ENCODE measurements around the gene DCP1B.

The DCP1B gene

GRCh38 chr12:1932264-1932777 is 71.9 kb downstream of the DCP1B start:
- H3K9me3 ChIP-seq (ENCODE audit: insufficient read depth, low read depth, low read length) = no peaks in the 10 kb centered on the region
- no peaks in the 10 kb centered on the region for H3K36me3 ChIP-seq (ENCODE audit: insufficient read depth, low read length)
- no peak overlapping the region for H3K27ac ChIP-seq (ENCODE audit: low read depth, low read length)
- WGBS = 91% methylated on average over 16 of the region's 16 CpGs
- no peak overlapping the region for H3K4me3 ChIP-seq (ENCODE audit: low read length)
- H3K4me1 ChIP-seq (ENCODE audit: insufficient read depth, low read length) = no peaks in the 10 kb centered on the region
- H3K9ac ChIP-seq (ENCODE audit: low read depth, low read length) = no peak overlapping the region
- H3K27me3 ChIP-seq (ENCODE audit: insufficient read depth, low read length) = no peaks in the 10 kb centered on the region

- Histone ChIP-seq H3K4me1 (ENCODE audit: insufficient read depth, low read length) (no peaks in the 10 kb centered on the region), H3K27ac (ENCODE audit: low read depth, low read length) (no peak overlapping the region), H3K9ac (ENCODE audit: low read depth, low read length) (no peak overlapping the region), H3K4me3 (ENCODE audit: low read length) (no peak overlapping the region), H3K9me3 (ENCODE audit: insufficient read depth, low read depth, low read length) (no peaks in the 10 kb centered on the region), H3K27me3 (ENCODE audit: insufficient read depth, low read length) (no peaks in the 10 kb centered on the region), H3K36me3 (ENCODE audit: insufficient read depth, low read length) (no peaks in the 10 kb centered on the region)
- WGBS = 93% methylated on average over 9 of the region's 9 CpGs
Observed at GRCh38 chr12:1931642-1932041, 72.6 kb downstream of the DCP1B start.

GRCh38 chr12:1930803-1931597 is 73.3 kb downstream of the DCP1B start:
- 93% methylated on average over 27 of the region's 27 CpGs for WGBS
- H3K9ac ChIP-seq (ENCODE audit: low read depth, low read length) = no peak overlapping the region
- H3K27ac ChIP-seq (ENCODE audit: low read depth, low read length) = no peak overlapping the region
- H3K9me3 ChIP-seq (ENCODE audit: insufficient read depth, low read depth, low read length) = no peaks in the 10 kb centered on the region
- no peak overlapping the region for H3K4me3 ChIP-seq (ENCODE audit: low read length)
- no peaks in the 10 kb centered on the region for H3K36me3 ChIP-seq (ENCODE audit: insufficient read depth, low read length)
- no peaks in the 10 kb centered on the region for H3K27me3 ChIP-seq (ENCODE audit: insufficient read depth, low read length)
- H3K4me1 ChIP-seq (ENCODE audit: insufficient read depth, low read length) = no peaks in the 10 kb centered on the region

GRCh38 chr12:1929985-1930802 is 74.1 kb downstream of the DCP1B start:
- no peaks in the 10 kb centered on the region for H3K4me1 ChIP-seq (ENCODE audit: insufficient read depth, low read length)
- 89% methylated on average over 11 of the region's 11 CpGs for WGBS
- H3K9me3 ChIP-seq (ENCODE audit: insufficient read depth, low read depth, low read length) = no peaks in the 10 kb centered on the region
- H3K27me3 ChIP-seq (ENCODE audit: insufficient read depth, low read length) = no peaks in the 10 kb centered on the region
- no peak overlapping the region for H3K9ac ChIP-seq (ENCODE audit: low read depth, low read length)
- H3K36me3 ChIP-seq (ENCODE audit: insufficient read depth, low read length) = no peaks in the 10 kb centered on the region
- no peak overlapping the region for H3K27ac ChIP-seq (ENCODE audit: low read depth, low read length)
- H3K4me3 ChIP-seq (ENCODE audit: low read length) = no peak overlapping the region

- H3K4me3 ChIP-seq (ENCODE audit: low read length) = no peak overlapping the region
- no peaks in the 10 kb centered on the region for H3K36me3 ChIP-seq (ENCODE audit: insufficient read depth, low read length)
- no peak overlapping the region for H3K27ac ChIP-seq (ENCODE audit: low read depth, low read length)
- no peaks in the 10 kb centered on the region for H3K4me1 ChIP-seq (ENCODE audit: insufficient read depth, low read length)
- H3K9me3 ChIP-seq (ENCODE audit: insufficient read depth, low read depth, low read length) = no peaks in the 10 kb centered on the region
- H3K27me3 ChIP-seq (ENCODE audit: insufficient read depth, low read length) = no peaks in the 10 kb centered on the region
- no peak overlapping the region for H3K9ac ChIP-seq (ENCODE audit: low read depth, low read length)
- WGBS = 88% methylated on average over 11 of the region's 11 CpGs
Observed at GRCh38 chr12:1929241-1929984, 74.8 kb downstream of the DCP1B start.

- Histone ChIP-seq H3K9ac (ENCODE audit: low read depth, low read length) (no peak overlapping the region), H3K27ac (ENCODE audit: low read depth, low read length) (no peak overlapping the region), H3K9me3 (ENCODE audit: insufficient read depth, low read depth, low read length) (no peaks in the 10 kb centered on the region), H3K4me1 (ENCODE audit: insufficient read depth, low read length) (no peaks in the 10 kb centered on the region), H3K27me3 (ENCODE audit: insufficient read depth, low read length) (no peaks in the 10 kb centered on the region), H3K4me3 (ENCODE audit: low read length) (no peak overlapping the region), H3K36me3 (ENCODE audit: insufficient read depth, low read length) (no peaks in the 10 kb centered on the region)
- WGBS = 92% methylated on average over 22 of the region's 22 CpGs
Observed at GRCh38 chr12:1928439-1929121, 75.7 kb downstream of the DCP1B start.

GRCh38 chr12:1927751-1928351 is 76.4 kb downstream of the DCP1B start:
- H3K4me3 ChIP-seq (ENCODE audit: low read length) = no peak overlapping the region
- no peak overlapping the region for H3K9ac ChIP-seq (ENCODE audit: low read depth, low read length)
- no peaks in the 10 kb centered on the region for H3K4me1 ChIP-seq (ENCODE audit: insufficient read depth, low read length)
- H3K27ac ChIP-seq (ENCODE audit: low read depth, low read length) = no peak overlapping the region
- 92% methylated on average over 15 of the region's 15 CpGs for WGBS
- no peaks in the 10 kb centered on the region for H3K27me3 ChIP-seq (ENCODE audit: insufficient read depth, low read length)
- H3K36me3 ChIP-seq (ENCODE audit: insufficient read depth, low read length) = no peaks in the 10 kb centered on the region
- H3K9me3 ChIP-seq (ENCODE audit: insufficient read depth, low read depth, low read length) = no peaks in the 10 kb centered on the region

- no peaks in the 10 kb centered on the region for H3K36me3 ChIP-seq (ENCODE audit: insufficient read depth, low read length)
- 94% methylated on average over 11 of the region's 11 CpGs for WGBS
- no peaks in the 10 kb centered on the region for H3K4me1 ChIP-seq (ENCODE audit: insufficient read depth, low read length)
- no peak overlapping the region for H3K4me3 ChIP-seq (ENCODE audit: low read length)
- H3K27ac ChIP-seq (ENCODE audit: low read depth, low read length) = no peak overlapping the region
- no peaks in the 10 kb centered on the region for H3K9me3 ChIP-seq (ENCODE audit: insufficient read depth, low read depth, low read length)
- H3K27me3 ChIP-seq (ENCODE audit: insufficient read depth, low read length) = no peaks in the 10 kb centered on the region
- no peak overlapping the region for H3K9ac ChIP-seq (ENCODE audit: low read depth, low read length)
Observed at GRCh38 chr12:1927051-1927680, 77.1 kb downstream of the DCP1B start.

- Histone ChIP-seq H3K4me3 (ENCODE audit: low read length) (no peak overlapping the region), H3K27ac (ENCODE audit: low read depth, low read length) (no peak overlapping the region), H3K36me3 (ENCODE audit: insufficient read depth, low read length) (no peaks in the 10 kb centered on the region), H3K4me1 (ENCODE audit: insufficient read depth, low read length) (no peaks in the 10 kb centered on the region), H3K27me3 (ENCODE audit: insufficient read depth, low read length) (no peaks in the 10 kb centered on the region), H3K9ac (ENCODE audit: low read depth, low read length) (no peak overlapping the region), H3K9me3 (ENCODE audit: insufficient read depth, low read depth, low read length) (no peaks in the 10 kb centered on the region)
- 92% methylated on average over 7 of the region's 7 CpGs for WGBS
Observed at GRCh38 chr12:1926251-1926657, 78.0 kb downstream of the DCP1B start.

- WGBS = 97% methylated on average over 3 of the region's 3 CpGs
- Histone ChIP-seq H3K27me3 (ENCODE audit: insufficient read depth, low read length) (no peaks in the 10 kb centered on the region), H3K4me1 (ENCODE audit: insufficient read depth, low read length) (no peaks in the 10 kb centered on the region), H3K4me3 (ENCODE audit: low read length) (no peak overlapping the region), H3K36me3 (ENCODE audit: insufficient read depth, low read length) (no peaks in the 10 kb centered on the region), H3K9ac (ENCODE audit: low read depth, low read length) (no peak overlapping the region), H3K9me3 (ENCODE audit: insufficient read depth, low read depth, low read length) (no peaks in the 10 kb centered on the region), H3K27ac (ENCODE audit: low read depth, low read length) (no peak overlapping the region)
Observed at GRCh38 chr12:1925684-1926006, 78.6 kb downstream of the DCP1B start.
